ENCODE data around the gene MAGEL2. TPM values are rescaled to one million over a fixed set of nuclear protein-coding genes. Genes with fewer than 3 reads are reported as not detected.
"Not testable (repeated sequence)": the region's sequence is repeated elsewhere in the genome, so short reads cannot be mapped to it uniquely, and the experiment has no call there.

MAGEL2 gene
- total and polyA plus RNA-seq, 4 experiments from 2014 or later: not detected

DNA sequence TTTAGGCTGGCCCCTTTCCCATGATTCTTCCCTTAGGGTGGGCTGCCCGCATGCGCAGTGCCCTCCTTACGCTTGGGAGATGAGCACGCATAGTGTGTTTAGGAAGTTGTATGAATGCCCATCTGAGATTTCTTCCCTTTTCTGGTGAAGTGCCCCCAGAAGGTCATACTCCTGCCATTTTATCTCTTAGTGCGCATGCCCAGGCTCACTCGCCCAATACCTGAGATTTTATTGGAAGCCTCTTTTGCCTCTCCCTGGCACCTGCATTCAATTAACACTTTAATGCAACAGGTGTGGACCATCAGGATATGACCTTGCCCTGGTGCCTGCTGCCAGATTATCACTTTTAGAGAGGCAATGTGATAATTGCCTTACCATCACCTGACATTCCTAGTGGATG lies 45.5 kb downstream of the MAGEL2 start:
- Mint-ChIP-seq H3K4me1 (no peaks in the 10 kb centered on the region), H3K27me3 (no peaks in the 10 kb centered on the region), H3K9me3 (peaks cover 0 to 6% (median 2%) of the 10 kb centered on the region in 8 donors), H3K27ac (no peak overlapping the region), H3K36me3 (no peaks in the 10 kb centered on the region), H3K4me3 (no peak overlapping the region)
- Histone ChIP-seq H3K27me3 (ENCODE audit: insufficient read depth, low read length) (no peaks in the 10 kb centered on the region), H3K4me1 (ENCODE audit: insufficient read depth, low read length) (no peaks in the 10 kb centered on the region), H3K9me3 (ENCODE audit: control insufficient read depth in 1 of 2, low read length in 2 of 2) (no peaks in the 10 kb centered on the region), H3K4me3 (ENCODE audit: low read length in 2 of 2) (no peak overlapping the region), H3K27ac (ENCODE audit: low read depth, low read length) (no peak overlapping the region), H3K36me3 (ENCODE audit: insufficient read depth, low read length) (no peaks in the 10 kb centered on the region)
- ChIA-PET CTCF (ENCODE audit: partially characterized antibody) (no interaction called here), POLR2A (ENCODE audit: partially characterized antibody) (no interaction called here)
- intact Hi-C loops (cut with micrococcal nuclease): no loop called here
- no peak for DNase-seq

DNA sequence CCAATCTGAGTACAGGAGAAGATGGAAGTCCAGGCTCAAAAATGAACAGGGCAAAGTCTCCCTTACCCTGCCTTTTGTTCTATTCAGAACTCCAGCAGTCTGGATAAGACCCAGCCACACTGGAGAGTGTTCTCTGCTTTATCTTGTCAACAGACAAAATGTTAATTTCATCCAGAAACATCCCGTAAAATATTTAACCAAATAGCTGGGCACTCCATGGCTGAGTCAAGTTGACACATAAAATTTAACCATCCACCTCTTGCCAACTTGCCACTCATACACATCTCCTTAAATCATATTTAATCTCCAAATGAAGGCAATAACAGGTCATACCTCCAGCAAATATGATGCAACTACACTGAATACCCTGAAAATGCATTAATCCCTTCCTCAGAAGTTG lies 48.6 kb downstream of the MAGEL2 start:
- Mint-ChIP-seq H3K27ac (no peak overlapping the region), H3K4me1 (no peaks in the 10 kb centered on the region), H3K9me3 (peaks cover 0 to 5% (median under 1%) of the 10 kb centered on the region in 8 donors), H3K27me3 (no peaks in the 10 kb centered on the region), H3K4me3 (no peak overlapping the region), H3K36me3 (no peaks in the 10 kb centered on the region)
- DNase-seq: no peak
- intact Hi-C loops (cut with micrococcal nuclease): no loop called here
- no peak overlapping the region for H3K27ac ChIP-seq (ENCODE audit: low read depth, low read length)
- H3K27me3 ChIP-seq (ENCODE audit: insufficient read depth, low read length): no peaks in the 10 kb centered on the region
- no peaks in the 10 kb centered on the region for H3K36me3 ChIP-seq (ENCODE audit: insufficient read depth, low read length)
- no peaks in the 10 kb centered on the region for H3K9me3 ChIP-seq (ENCODE audit: control insufficient read depth in 1 of 2, low read length in 2 of 2)
- no peaks in the 10 kb centered on the region for H3K4me1 ChIP-seq (ENCODE audit: insufficient read depth, low read length)
- ChIA-PET POLR2A (ENCODE audit: partially characterized antibody) (no interaction called here), CTCF (ENCODE audit: partially characterized antibody) (no interaction called here)
- H3K4me3 ChIP-seq (ENCODE audit: low read length in 2 of 2): no peak overlapping the region

DNA sequence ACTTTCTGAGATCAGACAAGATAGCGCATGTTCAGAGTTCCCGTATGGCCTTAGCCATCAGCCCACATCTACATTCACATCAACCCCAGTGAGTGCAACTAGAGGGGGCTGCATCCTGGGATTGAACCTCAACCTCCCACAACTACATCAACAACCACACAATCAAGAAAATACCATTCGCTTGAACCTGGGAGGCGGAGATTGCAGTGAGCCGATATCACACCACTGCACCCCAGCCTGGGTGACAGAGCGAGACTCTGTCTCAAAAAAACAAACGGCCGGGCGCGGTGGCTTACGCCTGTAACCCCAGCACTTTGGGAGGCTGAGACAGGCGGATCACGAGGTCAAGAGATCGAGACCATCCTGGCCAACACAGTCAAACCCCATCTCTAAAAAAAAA lies 50.4 kb downstream of the MAGEL2 start:
- intact Hi-C loops (cut with micrococcal nuclease); H3K27ac ChIP-seq (ENCODE audit: low read depth, low read length); H3K4me3 ChIP-seq (ENCODE audit: low read length in 2 of 2); CTCF ChIA-PET (ENCODE audit: partially characterized antibody); H3K36me3 Mint-ChIP-seq; H3K4me1 ChIP-seq (ENCODE audit: insufficient read depth, low read length); H3K9me3 Mint-ChIP-seq; H3K27me3 Mint-ChIP-seq; H3K27me3 ChIP-seq (ENCODE audit: insufficient read depth, low read length); DNase-seq; H3K36me3 ChIP-seq (ENCODE audit: insufficient read depth, low read length); POLR2A ChIA-PET (ENCODE audit: partially characterized antibody); H3K4me3 Mint-ChIP-seq; H3K27ac Mint-ChIP-seq; H3K4me1 Mint-ChIP-seq; H3K9me3 ChIP-seq (ENCODE audit: control insufficient read depth in 1 of 2, low read length in 2 of 2): not testable (repeated sequence)

DNA sequence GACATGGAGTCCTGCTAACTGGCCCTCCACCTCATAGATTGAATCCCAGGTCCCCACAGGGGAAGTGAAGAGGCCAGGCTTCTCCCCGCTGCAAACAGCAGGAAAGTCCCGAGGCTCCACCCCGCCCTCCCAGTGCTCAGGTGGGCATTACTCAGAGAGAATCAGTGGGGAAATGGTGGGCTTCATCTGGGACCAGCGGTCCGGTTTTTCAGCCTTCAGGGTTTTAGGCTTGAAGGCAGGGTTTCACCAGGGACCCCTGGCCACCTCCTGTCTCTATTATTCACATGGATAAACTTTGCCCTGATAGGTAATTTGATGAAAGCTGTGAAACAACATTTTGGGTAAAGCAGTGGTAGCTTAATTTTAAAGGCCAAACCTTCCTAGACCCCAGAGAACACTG lies 50.9 kb downstream of the MAGEL2 start:
- Histone ChIP-seq H3K27ac (ENCODE audit: low read depth, low read length) (no peak overlapping the region), H3K4me1 (ENCODE audit: insufficient read depth, low read length) (no peaks in the 10 kb centered on the region), H3K9me3 (ENCODE audit: control insufficient read depth in 1 of 2, low read length in 2 of 2) (no peaks in the 10 kb centered on the region), H3K36me3 (ENCODE audit: insufficient read depth, low read length) (no peaks in the 10 kb centered on the region), H3K4me3 (ENCODE audit: low read length in 2 of 2) (no peak overlapping the region), H3K27me3 (ENCODE audit: insufficient read depth, low read length) (no peaks in the 10 kb centered on the region)
- intact Hi-C loops (cut with micrococcal nuclease): no loop called here
- Mint-ChIP-seq H3K27ac (no peak overlapping the region), H3K27me3 (no peaks in the 10 kb centered on the region), H3K4me3 (no peak overlapping the region), H3K4me1 (no peaks in the 10 kb centered on the region), H3K9me3 (peaks cover 0 to 1% (median 0%) of the 10 kb centered on the region in 8 donors), H3K36me3 (no peaks in the 10 kb centered on the region)
- no peak for DNase-seq
- ChIA-PET CTCF (ENCODE audit: partially characterized antibody) (interaction anchor here (1.0 kb wide), 1 partner anchor 47 kb away, joined by 3 read pairs; no protein-coding TSS in a partner anchor), POLR2A (ENCODE audit: partially characterized antibody) (no interaction called here)

DNA sequence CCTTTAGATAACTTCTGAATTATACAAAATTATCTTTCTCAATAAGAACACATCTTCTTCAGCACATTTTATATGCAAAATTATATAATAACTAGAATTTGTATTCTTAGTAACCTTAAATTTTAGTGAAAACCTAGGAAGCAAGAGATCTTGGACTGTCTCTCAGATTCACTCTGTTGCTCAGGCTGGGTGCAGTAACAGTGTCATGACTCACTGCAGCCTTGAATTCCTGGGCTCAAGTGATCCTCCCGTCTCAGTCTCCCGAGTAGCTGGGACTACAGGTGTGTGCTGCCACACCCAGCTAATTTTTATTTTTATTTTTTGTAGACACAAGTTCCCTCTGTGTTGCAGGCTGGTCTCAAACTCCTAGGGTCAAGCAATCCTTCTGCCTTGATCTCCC lies 52.3 kb downstream of the MAGEL2 start:
- DNase-seq: no peak
- CTCF ChIA-PET (ENCODE audit: partially characterized antibody): no interaction called here
- intact Hi-C loops (cut with micrococcal nuclease): no loop called here
- Mint-ChIP-seq H3K27me3 (no peaks in the 10 kb centered on the region), H3K27ac (no peak overlapping the region), H3K36me3 (no peaks in the 10 kb centered on the region), H3K9me3 (peaks cover 0 to 2% (median 0%) of the 10 kb centered on the region in 8 donors), H3K4me3 (no peak overlapping the region), H3K4me1 (no peaks in the 10 kb centered on the region)
- Histone ChIP-seq H3K9me3 (ENCODE audit: control insufficient read depth in 1 of 2, low read length in 2 of 2) (no peaks in the 10 kb centered on the region), H3K27me3 (ENCODE audit: insufficient read depth, low read length) (no peaks in the 10 kb centered on the region), H3K4me3 (ENCODE audit: low read length in 2 of 2) (no peak overlapping the region), H3K4me1 (ENCODE audit: insufficient read depth, low read length) (no peaks in the 10 kb centered on the region), H3K27ac (ENCODE audit: low read depth, low read length) (no peak overlapping the region), H3K36me3 (ENCODE audit: insufficient read depth, low read length) (no peaks in the 10 kb centered on the region)
- POLR2A ChIA-PET (ENCODE audit: partially characterized antibody): no interaction called here

DNA sequence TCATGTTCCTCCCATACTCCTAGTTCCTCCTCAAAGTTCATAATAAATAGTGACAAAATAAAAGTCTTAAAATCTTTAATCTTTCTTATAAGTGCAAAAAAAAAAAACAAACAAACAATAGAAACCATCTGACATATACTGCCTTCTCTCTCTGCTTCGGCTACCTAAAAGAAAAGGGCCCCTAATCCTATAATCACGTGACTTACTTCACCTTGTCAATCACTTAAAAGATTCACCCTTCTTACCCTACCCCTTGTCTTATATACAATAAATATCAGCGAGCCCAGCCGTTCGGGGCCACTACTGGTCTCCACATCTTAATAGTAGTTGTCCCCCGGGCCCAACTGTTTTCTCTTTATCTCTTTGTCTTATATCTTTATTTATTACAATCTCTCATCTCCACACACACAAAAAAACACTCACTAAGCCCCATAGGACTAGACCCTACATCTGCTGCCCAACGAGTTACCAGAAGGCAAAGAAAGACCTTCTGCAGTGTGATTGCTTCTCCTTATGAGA lies 53.4 kb downstream of the MAGEL2 start:
- intact Hi-C loops (cut with micrococcal nuclease): no loop called here
- no peaks in the 10 kb centered on the region for H3K9me3 ChIP-seq (ENCODE audit: control insufficient read depth in 1 of 2, low read length in 2 of 2)
- ChIA-PET CTCF (ENCODE audit: partially characterized antibody) (no interaction called here), POLR2A (ENCODE audit: partially characterized antibody) (no interaction called here)
- H3K27ac ChIP-seq (ENCODE audit: low read depth, low read length): no peak overlapping the region
- H3K4me1 Mint-ChIP-seq: no peaks in the 10 kb centered on the region
- H3K27ac Mint-ChIP-seq: no peak overlapping the region
- no peak for DNase-seq
- H3K27me3 Mint-ChIP-seq: no peaks in the 10 kb centered on the region
- H3K36me3 ChIP-seq (ENCODE audit: insufficient read depth, low read length): no peaks in the 10 kb centered on the region
- no peaks in the 10 kb centered on the region for H3K36me3 Mint-ChIP-seq
- H3K9me3 Mint-ChIP-seq: peaks cover 0 to 4% (median 0%) of the 10 kb centered on the region in 8 donors
- no peaks in the 10 kb centered on the region for H3K27me3 ChIP-seq (ENCODE audit: insufficient read depth, low read length)
- no peaks in the 10 kb centered on the region for H3K4me1 ChIP-seq (ENCODE audit: insufficient read depth, low read length)
- H3K4me3 ChIP-seq (ENCODE audit: low read length in 2 of 2): no peak overlapping the region
- H3K4me3 Mint-ChIP-seq: no peak overlapping the region

Other genes starting within 250 kb of the MAGEL2 start
- gene GOLGA6L2, start 200.6 kb downstream of the MAGEL2 start, total RNA-seq: not detected
- not detected for gene GOLGA6L2, start 200.6 kb downstream of the MAGEL2 start, polyA plus RNA-seq
- 10 to 100 TPM in 1 of 2 experiments, 1 to 10 TPM in 1; 9.9 to 10.9 TPM for gene MKRN3, start 82.2 kb downstream of the MAGEL2 start, total RNA-seq
- gene MKRN3, start 82.2 kb downstream of the MAGEL2 start, polyA plus RNA-seq: 1 to 10 TPM in 1 of 2 donors, under 1 TPM in 1; 0.64 to 2.6 TPM
- gene NDN, start 39.4 kb upstream of the MAGEL2 start, total RNA-seq: under 1 TPM in 1 of 2 experiments, not detected in 1; 0.19 TPM
- gene NDN, start 39.4 kb upstream of the MAGEL2 start, polyA plus RNA-seq: under 1 TPM in 1 of 2 donors, not detected in 1; 0.73 TPM